HG03460 (cell line): Measurements from ENCODE around the gene CNTN4.
"Not testable (repeated sequence)": the region's sequence is repeated elsewhere in the genome, so short reads cannot be mapped to it uniquely, and the experiment has no call there.

ENCODE experiments used
- ATAC-seq: cut with Tn5 transposase; IDR thresholded peaks from one replicate; pipeline ENCODE4 v1.9.1; 2021; ENCODE audit not compliant: unreplicated experiment

CNTN4 gene

GRCh38 chr3:2774481-2775249 is 676.0 kb downstream of the CNTN4 start:
- ATAC-seq, result no peak

DNA sequence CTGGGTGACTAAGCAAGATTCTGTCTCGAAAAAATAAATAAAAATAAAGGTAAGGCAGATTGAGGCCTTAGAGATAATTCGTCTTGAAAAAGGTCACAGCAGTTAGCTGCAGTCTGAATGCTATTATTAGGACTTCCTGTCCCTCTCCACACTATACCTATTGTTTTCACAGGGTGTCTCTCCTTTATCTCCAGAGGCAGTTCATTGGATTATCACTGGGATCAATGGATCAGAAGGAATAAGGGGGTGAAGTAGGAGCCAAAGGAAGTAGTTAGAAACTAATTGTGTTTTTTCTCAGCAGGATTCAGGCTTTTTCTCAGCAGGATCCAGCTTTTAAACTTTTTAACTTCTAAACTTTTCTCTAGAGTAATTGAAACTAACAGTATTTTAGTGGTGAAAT is 684.6 kb downstream of the CNTN4 start:
- ATAC-seq, result no peak

- no peak for ATAC-seq
Observed at GRCh38 chr3:2784627-2785026, 686.0 kb downstream of the CNTN4 start.

DNA sequence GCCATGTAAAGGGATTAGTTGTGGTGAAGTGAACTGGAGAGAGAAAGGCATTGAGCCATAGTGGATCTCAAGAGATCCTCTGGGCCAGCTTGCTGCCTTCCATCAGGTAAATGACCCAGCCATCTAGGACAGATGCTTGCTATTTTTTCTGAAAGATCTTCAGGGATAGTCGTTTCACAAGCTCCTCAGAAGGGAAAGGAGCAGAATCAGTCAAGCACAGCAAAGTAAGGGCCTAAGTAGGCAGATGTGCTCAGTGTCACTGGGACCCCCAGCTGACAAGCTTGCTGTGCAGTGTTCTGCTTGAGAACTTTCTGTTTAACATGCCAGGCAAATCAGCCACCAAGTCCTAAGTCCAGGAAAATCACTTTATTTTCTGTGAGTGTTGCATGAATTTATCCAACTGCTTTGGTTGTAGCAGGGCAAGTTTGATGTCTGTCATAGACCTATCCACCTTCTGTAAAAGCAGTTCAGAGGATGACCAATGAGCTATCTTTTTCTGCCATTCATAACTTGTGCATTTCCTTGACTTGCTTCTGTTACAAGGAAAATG is 691.7 kb downstream of the CNTN4 start:
- ATAC-seq, result no peak

DNA sequence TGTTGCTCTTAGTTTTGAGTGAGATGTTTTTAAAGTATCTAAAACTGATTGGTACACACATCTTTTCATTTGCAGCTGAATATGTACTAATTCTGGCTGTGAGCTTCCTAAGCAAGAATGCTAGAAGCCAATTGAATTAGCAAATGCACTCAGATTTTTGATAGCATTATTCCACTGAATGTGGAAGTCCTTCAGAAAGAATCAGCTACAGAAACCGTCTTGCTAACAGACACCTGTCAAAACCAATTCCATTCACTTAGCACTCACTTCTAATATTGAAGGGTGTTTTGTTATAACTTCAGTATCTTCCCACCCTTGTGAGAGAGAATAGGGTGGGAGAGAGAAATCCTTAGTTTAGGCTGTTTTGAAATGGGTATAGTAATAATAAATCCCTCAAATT is 693.8 kb downstream of the CNTN4 start:
- no peak for ATAC-seq

GRCh38 chr3:2793987-2794386 is 695.3 kb downstream of the CNTN4 start:
- ATAC-seq, result no peak

DNA sequence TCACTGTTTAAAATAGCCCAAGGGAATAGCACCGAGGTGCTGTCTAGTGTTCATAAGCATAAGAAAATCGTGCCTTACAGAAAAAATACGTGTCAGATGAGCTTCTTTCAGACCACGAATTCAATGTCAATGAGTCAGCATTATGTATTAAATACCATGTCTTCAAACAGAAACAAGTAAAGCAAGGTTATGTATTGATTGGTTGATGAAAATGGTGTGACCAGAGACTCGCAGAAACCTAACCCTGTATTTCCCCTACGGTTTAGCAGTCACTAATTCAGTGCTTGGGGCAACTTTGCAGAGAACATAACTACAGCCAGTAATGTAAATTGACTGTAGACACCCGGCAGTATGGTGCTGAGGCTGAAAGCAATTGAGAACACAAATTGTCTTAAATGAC is 703.8 kb downstream of the CNTN4 start:
- no peak for ATAC-seq

GRCh38 chr3:2807514-2807913 is 708.8 kb downstream of the CNTN4 start:
- ATAC-seq, result no peak

- no peak for ATAC-seq
Observed at GRCh38 chr3:2810723-2811122, 712.1 kb downstream of the CNTN4 start.

- no peak for ATAC-seq
Observed at GRCh38 chr3:2819571-2819970, 720.9 kb downstream of the CNTN4 start.

- ATAC-seq, result not testable (repeated sequence)
Observed at GRCh38 chr3:2820982-2821381, 722.3 kb downstream of the CNTN4 start.

DNA sequence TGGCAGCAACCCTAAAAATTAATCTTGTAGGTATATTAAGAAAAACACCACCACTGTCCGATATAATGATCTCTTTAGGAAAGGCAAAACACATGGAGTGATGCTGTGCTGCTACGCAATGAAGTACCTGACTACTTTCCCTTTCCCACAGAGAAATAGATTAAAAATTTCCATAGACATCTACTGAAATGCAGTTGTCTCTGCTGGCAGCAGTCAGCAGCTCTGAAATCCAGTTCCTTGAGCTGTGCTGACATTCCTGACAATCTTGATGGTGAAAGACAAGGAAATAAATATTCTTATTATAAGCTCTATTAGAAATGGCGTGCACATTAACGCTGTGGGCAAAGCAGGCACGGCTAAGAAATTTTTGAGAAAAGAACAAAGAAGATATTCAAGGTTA is 723.9 kb downstream of the CNTN4 start:
- ATAC-seq, result no peak

GRCh38 chr3:2823031-2823430 is 724.4 kb downstream of the CNTN4 start:
- no peak for ATAC-seq

- no peak for ATAC-seq
Observed at GRCh38 chr3:2823437-2824211, 725.0 kb downstream of the CNTN4 start.

DNA sequence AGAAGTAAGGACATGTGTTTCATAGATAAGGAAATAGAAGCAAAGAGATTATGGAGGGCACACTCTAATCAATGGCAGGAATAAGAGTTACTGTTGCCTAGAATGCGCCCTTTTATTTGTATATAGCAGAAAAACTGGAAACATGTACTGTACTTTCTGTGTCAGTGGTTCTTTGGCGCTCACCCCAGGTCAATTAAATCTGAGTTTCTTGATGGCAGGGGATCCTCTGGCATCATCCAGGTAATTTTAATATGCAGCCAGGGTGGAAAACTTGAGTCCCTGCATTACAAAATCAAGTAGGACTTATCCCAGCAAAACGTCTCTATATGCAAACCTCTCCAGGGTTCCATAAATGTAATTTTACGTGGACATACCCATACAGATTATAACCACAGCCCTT is 727.4 kb downstream of the CNTN4 start:
- ATAC-seq, result no peak

DNA sequence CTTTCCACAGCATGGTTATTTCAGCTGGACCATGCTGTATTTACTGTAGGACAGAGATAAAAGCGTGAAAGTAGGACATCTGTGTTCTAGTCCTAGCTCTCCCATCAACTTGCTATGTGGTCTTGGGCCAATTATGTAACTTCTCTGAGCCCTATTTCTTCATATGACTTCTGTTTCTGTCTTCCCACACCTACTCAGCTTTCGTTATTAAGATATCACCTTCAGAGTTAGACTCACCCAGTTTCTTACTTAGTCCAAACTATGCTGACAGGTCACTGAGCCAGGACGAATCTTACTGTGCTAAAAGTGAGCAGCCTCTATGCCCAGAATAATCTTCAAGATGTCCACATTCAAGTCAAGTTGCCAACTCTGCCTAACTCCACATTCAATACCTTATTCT is 727.8 kb downstream of the CNTN4 start:
- ATAC-seq, result no peak

DNA sequence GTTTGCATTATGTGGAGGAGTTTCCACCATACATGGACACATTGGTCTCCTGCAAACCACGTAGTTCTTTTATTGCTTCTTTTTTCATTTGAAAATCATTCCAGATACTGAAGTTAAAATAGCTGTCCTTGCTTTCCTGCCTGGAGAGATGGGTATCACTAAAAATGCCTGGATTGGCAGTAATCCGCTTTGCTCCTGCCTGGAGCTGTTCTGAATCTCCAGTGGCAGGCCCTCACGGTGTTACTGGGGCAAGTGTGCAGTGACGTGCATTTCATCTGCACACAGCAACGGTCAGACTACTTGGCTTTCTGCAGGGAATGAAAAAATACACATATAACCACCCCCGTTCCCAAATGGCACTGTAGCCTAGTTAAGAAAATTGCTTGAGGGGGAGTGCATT is 738.6 kb downstream of the CNTN4 start:
- ATAC-seq, result no peak

GRCh38 chr3:2837910-2838309 is 739.2 kb downstream of the CNTN4 start:
- ATAC-seq, result no peak

DNA sequence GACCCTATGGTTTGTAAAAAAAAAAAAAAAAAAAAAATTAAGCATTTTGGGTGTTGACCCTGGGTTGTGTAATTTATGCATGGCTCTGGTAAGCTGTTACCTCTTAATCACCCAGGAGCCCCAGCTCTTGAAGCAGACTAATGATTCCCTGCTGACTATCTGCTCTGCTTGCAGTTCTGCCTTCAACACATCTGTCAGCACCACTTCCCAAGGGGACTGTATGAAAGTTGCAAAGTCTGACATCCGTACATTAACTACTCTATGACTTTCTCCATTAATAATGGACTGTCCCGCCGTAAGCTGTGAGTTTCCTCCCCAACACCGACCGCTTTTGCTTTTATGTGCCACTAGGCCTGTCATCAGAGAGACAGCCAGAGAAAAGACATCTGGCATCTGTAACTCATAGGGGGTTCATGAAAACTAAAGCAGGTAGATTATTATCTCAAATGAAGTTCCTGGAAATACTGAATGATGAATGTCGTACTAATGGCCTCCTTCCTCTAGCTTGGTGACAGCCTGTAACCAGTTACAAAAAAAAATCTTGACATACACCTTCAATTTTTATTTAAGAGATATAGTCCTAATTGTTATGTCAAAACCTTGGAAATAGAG is 740.0 kb downstream of the CNTN4 start:
- no peak for ATAC-seq

- ATAC-seq, result no peak
Observed at GRCh38 chr3:2839876-2840275, 741.2 kb downstream of the CNTN4 start.

DNA sequence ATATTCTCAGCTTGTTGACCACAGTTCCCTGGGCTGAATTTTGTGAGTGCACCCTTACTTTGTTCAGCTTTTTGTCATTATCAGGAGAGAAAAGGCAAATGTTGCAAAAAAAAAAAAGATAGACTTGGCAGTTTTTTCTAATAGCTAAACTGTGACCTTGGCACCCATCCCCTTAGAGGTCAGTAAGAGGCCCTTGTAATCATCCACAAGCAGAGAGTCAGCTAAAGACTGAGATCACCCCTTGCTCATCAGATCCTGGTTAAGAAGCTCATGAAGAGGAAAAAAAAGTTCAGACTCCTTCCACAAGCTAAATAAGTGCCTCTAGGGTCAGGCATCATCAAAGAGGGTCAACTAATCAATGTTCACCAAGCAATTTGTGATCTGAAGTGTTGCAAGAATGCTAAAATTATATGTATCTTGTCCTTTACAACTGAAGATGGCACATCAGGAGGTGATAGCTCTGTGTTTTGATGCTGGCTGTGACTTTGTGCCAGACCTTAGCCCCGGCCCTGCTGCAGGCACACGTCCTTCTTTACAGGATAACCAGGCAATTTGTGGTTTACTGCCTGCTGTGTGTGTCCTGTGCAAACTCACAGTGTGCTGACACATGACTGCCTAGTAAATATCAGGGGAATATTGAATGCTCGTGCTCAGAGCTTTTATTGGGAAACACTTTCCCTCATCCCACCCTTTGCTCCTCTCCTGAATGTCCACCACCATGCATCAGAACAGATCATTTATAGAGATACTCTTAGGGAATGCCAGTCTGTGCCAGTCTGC is 748.6 kb downstream of the CNTN4 start:
- ATAC-seq, result no peak
